Measurements from ENCODE around the gene RXRA. TPM values are rescaled to one million over a fixed set of nuclear protein-coding genes. Genes with fewer than 3 reads are reported as not detected.

The RXRA gene
- total RNA-seq, 1 experiment from 2014 or later = 31.6 TPM

DNA sequence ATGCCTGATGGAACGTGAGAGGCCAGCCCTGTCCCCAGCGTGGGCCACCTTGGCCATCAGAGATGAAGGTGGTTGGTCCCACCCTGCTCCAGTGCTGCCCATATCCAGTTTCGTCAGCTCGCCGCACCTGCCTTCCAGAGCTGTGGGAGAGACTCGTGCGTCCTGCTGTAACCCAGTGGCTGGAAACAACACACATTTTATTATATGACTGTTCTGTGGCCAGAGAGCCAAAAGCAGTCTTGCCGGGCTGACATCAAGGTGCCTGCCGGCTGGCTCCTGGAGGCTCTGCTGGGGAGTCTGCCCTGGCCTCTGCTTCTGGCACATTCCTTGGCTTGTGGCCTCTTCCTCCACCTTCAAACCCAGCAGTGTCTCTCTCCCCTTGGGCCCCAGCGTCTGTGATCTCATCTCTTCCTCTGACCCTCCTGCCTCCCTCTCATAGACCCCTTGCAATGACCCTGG is 94.7 kb downstream of the RXRA start:
- Histone ChIP-seq H3K27me3 (ENCODE audit: control insufficient read depth, insufficient read depth, low read length) (no peaks in the 10 kb centered on the region), H3K27ac (ENCODE audit: low read length) (no peak overlapping the region), H3K4me1 (ENCODE audit: control insufficient read depth, insufficient read depth, low read length) (no peaks in the 10 kb centered on the region), H3K9me3 (ENCODE audit: control insufficient read depth, insufficient read depth, low read depth, low read length) (no peaks in the 10 kb centered on the region), H3K4me3 (ENCODE audit: low read depth in 2 of 2, low read length in 2 of 2) (no peak overlapping the region), H3K36me3 (ENCODE audit: control insufficient read depth, insufficient read depth, low read length) (no peaks in the 10 kb centered on the region)
- in situ Hi-C loops (cut with HindIII; ENCODE audit: low pct_unique_long_range_greater_than_20kb, low sequenced_read_pairs) (no loop called here), intact Hi-C loops (cut with micrococcal nuclease; ENCODE audit: unreplicated experiment) (no loop called here)
- ATAC-seq (no peak), DNase-seq (ENCODE audit: low read depth, low spot score) (no peak)
- POLR2A ChIA-PET = no interaction called here
- CTCF ChIA-PET = no interaction called here
- TF ChIP-seq, protein P1, sequence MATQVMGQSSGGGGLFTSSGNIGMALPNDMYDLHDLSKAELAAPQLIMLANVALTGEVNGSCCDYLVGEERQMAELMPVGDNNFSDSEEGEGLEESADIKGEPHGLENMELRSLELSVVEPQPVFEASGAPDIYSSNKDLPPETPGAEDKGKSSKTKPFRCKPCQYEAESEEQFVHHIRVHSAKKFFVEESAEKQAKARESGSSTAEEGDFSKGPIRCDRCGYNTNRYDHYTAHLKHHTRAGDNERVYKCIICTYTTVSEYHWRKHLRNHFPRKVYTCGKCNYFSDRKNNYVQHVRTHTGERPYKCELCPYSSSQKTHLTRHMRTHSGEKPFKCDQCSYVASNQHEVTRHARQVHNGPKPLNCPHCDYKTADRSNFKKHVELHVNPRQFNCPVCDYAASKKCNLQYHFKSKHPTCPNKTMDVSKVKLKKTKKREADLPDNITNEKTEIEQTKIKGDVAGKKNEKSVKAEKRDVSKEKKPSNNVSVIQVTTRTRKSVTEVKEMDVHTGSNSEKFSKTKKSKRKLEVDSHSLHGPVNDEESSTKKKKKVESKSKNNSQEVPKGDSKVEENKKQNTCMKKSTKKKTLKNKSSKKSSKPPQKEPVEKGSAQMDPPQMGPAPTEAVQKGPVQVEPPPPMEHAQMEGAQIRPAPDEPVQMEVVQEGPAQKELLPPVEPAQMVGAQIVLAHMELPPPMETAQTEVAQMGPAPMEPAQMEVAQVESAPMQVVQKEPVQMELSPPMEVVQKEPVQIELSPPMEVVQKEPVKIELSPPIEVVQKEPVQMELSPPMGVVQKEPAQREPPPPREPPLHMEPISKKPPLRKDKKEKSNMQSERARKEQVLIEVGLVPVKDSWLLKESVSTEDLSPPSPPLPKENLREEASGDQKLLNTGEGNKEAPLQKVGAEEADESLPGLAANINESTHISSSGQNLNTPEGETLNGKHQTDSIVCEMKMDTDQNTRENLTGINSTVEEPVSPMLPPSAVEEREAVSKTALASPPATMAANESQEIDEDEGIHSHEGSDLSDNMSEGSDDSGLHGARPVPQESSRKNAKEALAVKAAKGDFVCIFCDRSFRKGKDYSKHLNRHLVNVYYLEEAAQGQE (IDR thresholded peaks at IDR 0.05; ENCODE audit: insufficient read depth in 1 of 2, low read depth in 2 of 2, low read length in 1 of 2) = no peak
- TF ChIP-seq TCF7L2 (IDR thresholded peaks at IDR 0.05; ENCODE audit: low read depth, low read length) (no peak), SIN3A (IDR thresholded peaks at IDR 0.05; ENCODE audit: borderline replicate concordance, insufficient read depth, low read depth, low read length) (no peak), POLR2AphosphoS5 (IDR thresholded peaks at IDR 0.05; ENCODE audit: low read depth, low read length) (no peak)
- TF ChIP-seq, protein P2, sequence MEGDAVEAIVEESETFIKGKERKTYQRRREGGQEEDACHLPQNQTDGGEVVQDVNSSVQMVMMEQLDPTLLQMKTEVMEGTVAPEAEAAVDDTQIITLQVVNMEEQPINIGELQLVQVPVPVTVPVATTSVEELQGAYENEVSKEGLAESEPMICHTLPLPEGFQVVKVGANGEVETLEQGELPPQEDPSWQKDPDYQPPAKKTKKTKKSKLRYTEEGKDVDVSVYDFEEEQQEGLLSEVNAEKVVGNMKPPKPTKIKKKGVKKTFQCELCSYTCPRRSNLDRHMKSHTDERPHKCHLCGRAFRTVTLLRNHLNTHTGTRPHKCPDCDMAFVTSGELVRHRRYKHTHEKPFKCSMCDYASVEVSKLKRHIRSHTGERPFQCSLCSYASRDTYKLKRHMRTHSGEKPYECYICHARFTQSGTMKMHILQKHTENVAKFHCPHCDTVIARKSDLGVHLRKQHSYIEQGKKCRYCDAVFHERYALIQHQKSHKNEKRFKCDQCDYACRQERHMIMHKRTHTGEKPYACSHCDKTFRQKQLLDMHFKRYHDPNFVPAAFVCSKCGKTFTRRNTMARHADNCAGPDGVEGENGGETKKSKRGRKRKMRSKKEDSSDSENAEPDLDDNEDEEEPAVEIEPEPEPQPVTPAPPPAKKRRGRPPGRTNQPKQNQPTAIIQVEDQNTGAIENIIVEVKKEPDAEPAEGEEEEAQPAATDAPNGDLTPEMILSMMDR (IDR thresholded peaks at IDR 0.05) = no peak
- BruUV-seq (replicated peaks) = no TSS peak

DNA sequence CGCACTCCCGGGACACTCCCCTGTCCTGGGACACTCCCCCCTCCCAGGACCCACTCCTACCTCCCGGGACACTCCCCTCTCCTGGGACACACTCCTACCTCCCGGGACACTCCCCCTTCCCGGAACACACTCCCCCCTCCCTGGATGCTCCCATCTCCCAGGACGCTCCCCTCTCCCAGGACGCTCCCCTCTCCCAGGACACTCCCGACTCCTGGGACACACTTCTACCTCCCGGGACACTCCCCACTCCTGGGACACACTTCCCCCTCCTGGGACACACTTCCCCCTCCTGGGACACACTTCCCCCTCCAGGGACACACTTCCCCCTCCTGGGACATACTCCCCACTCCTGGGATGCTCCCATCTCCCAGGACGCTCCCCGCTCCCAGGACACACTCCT is 95.6 kb downstream of the RXRA start:
- H3K4me1 ChIP-seq (ENCODE audit: control insufficient read depth, insufficient read depth, low read length) = no peaks in the 10 kb centered on the region
- ChIA-PET POLR2A (no interaction called here), CTCF (no interaction called here)
- no TSS peak for BruUV-seq (replicated peaks)
- no peak overlapping the region for H3K4me3 ChIP-seq (ENCODE audit: low read depth in 2 of 2, low read length in 2 of 2)
- TF ChIP-seq TCF7L2 (IDR thresholded peaks at IDR 0.05; ENCODE audit: low read depth, low read length) = no peak
- TF ChIP-seq, protein P2 (IDR thresholded peaks at IDR 0.05) = no peak
- TF ChIP-seq, protein P1 (IDR thresholded peaks at IDR 0.05; ENCODE audit: insufficient read depth in 1 of 2, low read depth in 2 of 2, low read length in 1 of 2) = no peak
- no peak for TF ChIP-seq POLR2AphosphoS5 (IDR thresholded peaks at IDR 0.05; ENCODE audit: low read depth, low read length)
- TF ChIP-seq SIN3A (IDR thresholded peaks at IDR 0.05; ENCODE audit: borderline replicate concordance, insufficient read depth, low read depth, low read length) = no peak
- intact Hi-C loops (cut with micrococcal nuclease; ENCODE audit: unreplicated experiment) (no loop called here), in situ Hi-C loops (cut with HindIII; ENCODE audit: low pct_unique_long_range_greater_than_20kb, low sequenced_read_pairs) (no loop called here)
- H3K36me3 ChIP-seq (ENCODE audit: control insufficient read depth, insufficient read depth, low read length) = no peaks in the 10 kb centered on the region
- no peaks in the 10 kb centered on the region for H3K9me3 ChIP-seq (ENCODE audit: control insufficient read depth, insufficient read depth, low read depth, low read length)
- DNase-seq (ENCODE audit: low read depth, low spot score) = no peak
- no peak for ATAC-seq
- H3K27me3 ChIP-seq (ENCODE audit: control insufficient read depth, insufficient read depth, low read length) = no peaks in the 10 kb centered on the region
- H3K27ac ChIP-seq (ENCODE audit: low read length) = no peak overlapping the region

All from Panc1 (cell line).